IMR-90 (cell line): ENCODE results near the gene REST. TPM values are rescaled to one million over a fixed set of nuclear protein-coding genes. Genes with fewer than 3 reads are reported as not detected.

Experiments used
- ATAC-seq: fragments of 200-7000 bp; cut with Tn5 transposase; 2 replicates; pipeline ENCODE4 v1.9.1; 2020; ENCODE audit warnings: low read depth, mild to moderate bottlenecking, moderate library complexity
- BruUV-seq: library from RNA; stranded (reverse); fragments of 400-500 nt; replicated peaks from 2 replicates; lab custom pipeline; 2021; lab: Mats Ljungman, UMichigan
- CTCF ChIA-PET: fragments of 300-600 bp; formaldehyde crosslinking; extraction: SDS; loops from one replicate; lab custom pipeline; 2021; ENCODE audit warnings: antibody characterized with exemption; lab: Yijun Ruan, JAX
- POLR2A ChIA-PET: fragments of 300-600 bp; sonication (Branson Sonifier 250); formaldehyde crosslinking; loops from one replicate; lab custom pipeline; 2022; ENCODE audit warnings: antibody characterized with exemption; ENCODE audit not compliant: unreplicated experiment; lab: Charles Lee
- DNase-seq: peaks from one replicate; pipeline ENCODE4 v3.0.0; 2013
- H2AFZ ChIP-seq: replicated peaks from 2 replicates; pipeline ENCODE3; 2013; ENCODE audit warnings: low read length, mild to moderate bottlenecking; ENCODE audit not compliant: poor library complexity
- H2AK5ac ChIP-seq: 2 replicates; pipeline ENCODE4 v1.6.1; 2013; ENCODE audit warnings: low read depth, low read length, inconsistent platforms
- H2AK9ac ChIP-seq: replicated peaks from 2 replicates; pipeline ENCODE3; 2013; ENCODE audit warnings: mild to moderate bottlenecking, low read depth, low read length, moderate library complexity; ENCODE audit not compliant: poor library complexity
- H2BK120ac ChIP-seq: 2 replicates; pipeline ENCODE4 v1.6.1; 2013; ENCODE audit warnings: low read depth, low read length, inconsistent platforms
- H2BK15ac ChIP-seq: 3 replicates; pipeline ENCODE4 v1.6.1; 2013; ENCODE audit warnings: low read depth, low read length, inconsistent platforms
- H2BK20ac ChIP-seq: 2 replicates; pipeline ENCODE4 v1.6.1; 2013; ENCODE audit warnings: low read depth, mild to moderate bottlenecking, inconsistent platforms, low read length, moderate library complexity
- H2BK5ac ChIP-seq: 2 replicates; pipeline ENCODE4 v1.6.1; 2013; ENCODE audit warnings: mild to moderate bottlenecking, low read depth, low read length, inconsistent platforms; ENCODE audit not compliant: poor library complexity, severe bottlenecking
- H3K14ac ChIP-seq: replicated peaks from 2 replicates; pipeline ENCODE4 v1.6.1; 2013; ENCODE audit warnings: low read depth, low read length, inconsistent platforms
- H3K18ac ChIP-seq: 2 replicates; pipeline ENCODE4 v1.6.1; 2013; ENCODE audit warnings: low read depth, low read length, control low read depth
- H3K23ac ChIP-seq: 2 replicates; pipeline ENCODE4 v1.6.1; 2013; ENCODE audit warnings: low read depth, low read length, inconsistent platforms
- H3K27ac ChIP-seq: 2 replicates; pipeline ENCODE4 v1.5.1; 2013; ENCODE audit warnings: mild to moderate bottlenecking, control low read depth, low read length; ENCODE audit not compliant: insufficient read depth
- H3K27me3 ChIP-seq: 2 replicates; pipeline ENCODE4 v1.6.1; 2013; ENCODE audit warnings: low read length; ENCODE audit not compliant: control insufficient read depth, insufficient read depth
- H3K36me3 ChIP-seq: 2 replicates; pipeline ENCODE4 v1.6.1; 2013; ENCODE audit warnings: low read length, mixed read lengths; ENCODE audit not compliant: control insufficient read depth, insufficient read depth
- H3K4ac ChIP-seq: 2 replicates; pipeline ENCODE4 v1.6.1; 2013; ENCODE audit warnings: low read depth, low read length, inconsistent platforms
- H3K4me1 ChIP-seq: 2 replicates; pipeline ENCODE4 v1.6.1; 2013; ENCODE audit warnings: low read length, mixed read lengths; ENCODE audit not compliant: control insufficient read depth, insufficient read depth
- H3K4me2 ChIP-seq: 2 replicates; pipeline ENCODE4 v1.6.1; 2013; ENCODE audit warnings: low read depth, mild to moderate bottlenecking, control low read depth, low read length, moderate library complexity
- H3K4me3 ChIP-seq: 2 replicates; pipeline ENCODE4 v1.5.1; 2013; ENCODE audit warnings: low read depth, mild to moderate bottlenecking, control low read depth, low read length, moderate library complexity; ENCODE audit not compliant: insufficient read depth
- H3K56ac ChIP-seq: 2 replicates; pipeline ENCODE4 v1.6.1; 2013; ENCODE audit warnings: low read length, inconsistent platforms; ENCODE audit not compliant: insufficient read depth; ENCODE audit errors: extremely low read depth
- H3K79me1 ChIP-seq, 2 experiments: 2 replicates each; pipeline ENCODE4 v1.6.1; 2013; ENCODE audit warnings: low read length in 2 of 2, inconsistent platforms in 1 of 2, low read depth in 1 of 2
- H3K9ac ChIP-seq: 2 replicates; pipeline ENCODE4 v1.6.1; 2013; ENCODE audit warnings: low read depth, low read length, control low read depth
- H3K9me1 ChIP-seq: 2 replicates; pipeline ENCODE4 v1.6.1; 2013; ENCODE audit warnings: low read length, inconsistent platforms; ENCODE audit not compliant: insufficient read depth
- H3K9me3 ChIP-seq: 2 replicates; pipeline ENCODE4 v1.6.1; 2013; ENCODE audit warnings: low read length; ENCODE audit not compliant: control insufficient read depth, insufficient read depth
- H4K20me1 ChIP-seq: 2 replicates; pipeline ENCODE4 v1.6.1; 2013; ENCODE audit warnings: low read length, inconsistent platforms; ENCODE audit not compliant: insufficient read depth
- H4K5ac ChIP-seq: 2 replicates; pipeline ENCODE4 v1.6.1; 2013; ENCODE audit warnings: mild to moderate bottlenecking, low read depth, low read length, control low read depth
- H4K8ac ChIP-seq, 2 experiments: 2 replicates each; pipeline ENCODE4 v1.6.1; 2013; ENCODE audit warnings: low read depth in 2 of 2, low read length in 2 of 2, control low read depth in 1 of 2, inconsistent platforms in 1 of 2
- H4K91ac ChIP-seq: 2 replicates; pipeline ENCODE4 v1.6.1; 2013; ENCODE audit warnings: low read depth, low read length, inconsistent platforms; ENCODE audit not compliant: insufficient read depth
- CHD1 ChIP-seq: IDR thresholded peaks from 2 replicates; pipeline ENCODE4 v1.6.1; 2012; ENCODE audit warnings: low read depth, low read length, improper control_type of control experiment
- MAFK ChIP-seq: IDR thresholded peaks from 2 replicates; pipeline ENCODE4 v1.6.1; 2012; ENCODE audit warnings: low read depth, low read length, improper control_type of control experiment
- MAZ ChIP-seq: IDR thresholded peaks from 2 replicates; pipeline ENCODE4 v1.6.1; 2012; ENCODE audit warnings: low read depth, mild to moderate bottlenecking, low read length, improper control_type of control experiment, moderate library complexity, borderline replicate concordance
- POLR2A ChIP-seq: IDR thresholded peaks from 2 replicates; pipeline ENCODE4 v1.6.1; 2012; ENCODE audit warnings: mild to moderate bottlenecking, low read depth, low read length
- RCOR1 ChIP-seq: IDR thresholded peaks from 2 replicates; pipeline ENCODE4 v1.6.1; 2012; ENCODE audit warnings: mild to moderate bottlenecking, low read length, improper control_type of control experiment; ENCODE audit not compliant: insufficient replicate concordance
- WGBS, 2 experiments: methylation state at CpG; one replicate each; pipeline versions ENCODE4 v1.1.5 to v1.1.7; 2013; ENCODE audit warnings: missing lambda C conversion rate in 2 of 2; ENCODE audit not compliant: insufficient read length in 1 of 2; ENCODE audit errors: extremely low coverage in 2 of 2; 5-methylcytosine and 5-hydroxymethylcytosine counted together
- dilution Hi-C: fragments of 300-500 bp; cut with HindIII; formaldehyde crosslinking; loops from one replicate; pipeline ENCODE4 v1.14.3; 2018; ENCODE audit warnings: low sequenced_read_pairs; ENCODE audit not compliant: unreplicated experiment
- in situ Hi-C: fragments of 300-500 bp; cut with MboI; formaldehyde crosslinking; loops from 3 replicates; pipeline ENCODE4 v1.14.3; 2019; ENCODE audit warnings: low sequenced_read_pairs, inconsistent platforms, mixed read lengths
- intact Hi-C: fragments of 100-400 bp; cut with micrococcal nuclease; formaldehyde crosslinking; loops from 2 replicates; pipeline ENCODE4 v1.10.0; 2022
- polyA plus RNA-seq, 3 experiments: library from polyadenylated mRNA; depleted of rRNA; stranded (reverse); fragments of >200 nt; gene quantifications; 2 replicates each; pipeline ENCODE4 v1.2.3, GENCODE V29; 2012; ENCODE audit warnings: low replicate concordance in 1 of 3
- total RNA-seq: library from RNA; depleted of rRNA; stranded (reverse); fragments of >200 nt; gene quantifications from 2 replicates; pipeline ENCODE4 v1.2.3, GENCODE V29; 2012
- TF ChIP-seq, protein P1 (sequence below): fragments of 150-350 bp; IDR thresholded peaks from 2 replicates; pipeline ENCODE4 v1.6.1; 2017; ENCODE audit warnings: mild to moderate bottlenecking, antibody characterized with exemption, low read length, low read depth

REST gene
- total and polyA plus RNA-seq, 2 of the 4 experiments (the other 2 are of a cell fraction) = 10.0 to 66.9 TPM

GRCh38 chr4:56961107-56961500 is 53.4 kb downstream of the REST start:
- DNase-seq (no peak), ATAC-seq (no peak)
- Histone ChIP-seq H3K23ac (no peak overlapping the region), H3K9me1 (no peaks in the 10 kb centered on the region; the same call in 1 of the 2 replicates), H3K4me2 (no peak overlapping the region), H2AFZ (no peak overlapping the region), H3K4me1 (0 out of 2 replicates have a peak, but pooled peaks cover 2% of the 10 kb centered on the region), H2BK5ac (no peak overlapping the region), H3K36me3 (peaks cover 11% of the 10 kb centered on the region), H3K4ac (no peak overlapping the region), H4K91ac (no peak overlapping the region), H2BK15ac (no peak overlapping the region), H3K9me3 (no peaks in the 10 kb centered on the region), H4K20me1 (no peaks in the 10 kb centered on the region), H2BK20ac (no peak overlapping the region), H4K5ac (no peak overlapping the region), H4K8ac (no peak overlapping the region), H3K9ac (no peak overlapping the region), H3K27me3 (no peaks in the 10 kb centered on the region), H2BK120ac (no peak overlapping the region), H2AK5ac (no peak overlapping the region), H3K56ac (no peak overlapping the region), H3K4me3 (no peak overlapping the region), H3K79me1 (no peaks in the 10 kb centered on the region), H3K27ac (no peak overlapping the region), H2AK9ac (no peak overlapping the region), H3K14ac (no peak overlapping the region), H3K18ac (no peak overlapping the region)
- CTCF ChIA-PET = no interaction called here
- POLR2A ChIA-PET = no interaction called here
- in situ Hi-C loops (no loop called here), intact Hi-C loops (no loop called here), dilution Hi-C loops (no loop called here)
- WGBS, 2 experiments = no CpG with 5 or more reads among the region's 2 CpGs
- no TSS peak for BruUV-seq
- no peak for TF ChIP-seq RCOR1
- TF ChIP-seq, protein P1, sequence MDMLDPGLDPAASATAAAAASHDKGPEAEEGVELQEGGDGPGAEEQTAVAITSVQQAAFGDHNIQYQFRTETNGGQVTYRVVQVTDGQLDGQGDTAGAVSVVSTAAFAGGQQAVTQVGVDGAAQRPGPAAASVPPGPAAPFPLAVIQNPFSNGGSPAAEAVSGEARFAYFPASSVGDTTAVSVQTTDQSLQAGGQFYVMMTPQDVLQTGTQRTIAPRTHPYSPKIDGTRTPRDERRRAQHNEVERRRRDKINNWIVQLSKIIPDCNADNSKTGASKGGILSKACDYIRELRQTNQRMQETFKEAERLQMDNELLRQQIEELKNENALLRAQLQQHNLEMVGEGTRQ = no peak
- no peak for TF ChIP-seq MAFK
- no peak for TF ChIP-seq CHD1
- TF ChIP-seq POLR2A = no peak
- TF ChIP-seq MAZ = no peak
